ENCODE data around the gene CNTFR. TPM values are rescaled to one million over a fixed set of nuclear protein-coding genes. Genes with fewer than 3 reads are reported as not detected.

Gene CNTFR
- total RNA-seq, 2 experiments from 2014 or later = not detected

DNA sequence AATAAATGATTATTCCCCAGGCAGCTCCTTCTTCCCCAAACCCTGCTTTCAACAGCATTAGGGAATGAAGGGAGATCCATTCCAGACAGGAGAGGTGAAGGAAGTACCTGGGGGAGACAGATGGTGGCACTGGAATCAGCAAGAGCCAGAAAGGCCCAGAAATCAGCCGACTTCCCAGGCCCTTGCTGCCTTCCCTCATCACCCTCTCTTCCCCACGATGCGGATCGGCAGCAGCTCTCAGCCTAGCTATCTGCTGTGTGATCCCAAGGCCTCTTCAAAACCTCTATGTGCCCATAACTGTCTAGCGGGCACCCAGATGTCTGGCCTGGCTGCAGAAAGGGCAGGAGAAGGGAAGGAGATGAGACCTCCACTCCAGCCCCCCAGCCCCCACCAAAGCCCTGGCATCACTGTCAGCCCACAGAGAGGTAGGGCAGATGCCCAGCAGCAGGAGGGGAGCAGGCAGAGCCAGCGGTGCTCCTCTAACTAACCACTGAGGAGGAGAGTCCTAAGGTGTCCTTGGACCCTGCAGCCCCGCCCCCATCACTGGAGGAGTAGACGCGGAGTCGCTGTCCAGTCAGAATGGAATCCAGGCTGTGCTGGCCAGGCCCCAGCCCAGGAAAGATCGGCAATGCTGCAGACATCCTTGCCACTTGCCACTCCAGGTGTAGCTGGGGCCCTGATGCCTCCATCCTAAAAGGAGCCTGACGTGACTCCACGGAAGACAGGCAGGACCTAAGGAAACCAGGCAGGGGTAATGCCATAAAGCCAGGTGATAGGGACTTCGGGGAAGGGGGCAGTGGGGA is 12.7 kb downstream of the CNTFR start:
- ChIA-PET CTCF (interaction anchor here (0.6 to 1.9 kb wide), 6 partner anchors 14 to 725 kb away, joined by 3 to 7 read pairs (median 4); no protein-coding TSS in a partner anchor), POLR2A (interaction anchor here (0.5 kb wide), 1 partner anchor 10 kb away, joined by 3 read pairs; no protein-coding TSS in a partner anchor)
- no peak overlapping the region for H3K27ac Mint-ChIP-seq
- no peak for ATAC-seq
- H3K36me3 Mint-ChIP-seq (ENCODE audit: low read depth) = no peaks in the 10 kb centered on the region
- H3K27me3 Mint-ChIP-seq = peaks cover 45% of the 10 kb centered on the region
- peaks cover 9% of the 10 kb centered on the region for H3K4me1 Mint-ChIP-seq
- intact Hi-C loops (cut with DNase I, micrococcal nuclease) = no loop called here
- no peak overlapping the region for H3K4me3 Mint-ChIP-seq
- DNase-seq = no peak
- no peaks in the 10 kb centered on the region for H3K9me3 Mint-ChIP-seq (ENCODE audit: low read depth)

DNA sequence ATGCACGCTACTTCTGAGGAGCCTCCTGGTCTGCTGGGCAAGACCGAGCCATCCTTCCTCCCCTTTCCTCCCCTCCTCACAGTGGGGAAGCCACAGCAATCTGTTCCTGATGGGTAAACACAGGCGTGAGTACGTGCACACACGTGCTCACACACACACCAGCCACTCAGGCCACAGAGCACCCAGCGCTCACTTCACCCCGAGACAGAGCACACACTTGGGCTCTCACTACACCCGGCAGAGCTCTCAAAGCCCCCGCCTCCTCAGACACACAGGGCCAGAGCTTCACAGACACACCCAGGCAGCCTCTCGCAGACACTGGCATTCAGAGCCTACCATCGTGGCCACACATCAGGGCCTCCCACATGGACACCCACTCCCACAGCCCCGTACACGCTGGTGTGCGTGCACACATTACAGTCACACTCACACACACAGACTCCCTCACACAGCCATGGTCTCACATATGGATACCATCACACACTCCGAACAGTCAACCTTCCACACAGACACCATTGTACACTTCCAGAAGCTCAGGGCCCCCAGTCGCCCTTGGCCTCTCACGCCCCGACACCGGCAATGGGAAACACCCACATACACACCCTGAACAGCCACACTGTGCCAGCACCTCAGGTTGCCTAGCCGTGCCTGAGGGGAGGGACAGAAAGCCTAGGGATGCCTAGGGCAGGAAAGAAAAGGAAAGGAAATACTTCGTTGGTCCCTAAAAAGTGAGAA is 13.5 kb downstream of the CNTFR start:
- H3K4me1 Mint-ChIP-seq = peaks cover 9% of the 10 kb centered on the region
- H3K4me3 Mint-ChIP-seq = no peak overlapping the region
- POLR2A ChIA-PET = interaction anchor here (0.5 kb wide), 1 partner anchor 9 kb away, joined by 3 read pairs; no protein-coding TSS in a partner anchor

DNA sequence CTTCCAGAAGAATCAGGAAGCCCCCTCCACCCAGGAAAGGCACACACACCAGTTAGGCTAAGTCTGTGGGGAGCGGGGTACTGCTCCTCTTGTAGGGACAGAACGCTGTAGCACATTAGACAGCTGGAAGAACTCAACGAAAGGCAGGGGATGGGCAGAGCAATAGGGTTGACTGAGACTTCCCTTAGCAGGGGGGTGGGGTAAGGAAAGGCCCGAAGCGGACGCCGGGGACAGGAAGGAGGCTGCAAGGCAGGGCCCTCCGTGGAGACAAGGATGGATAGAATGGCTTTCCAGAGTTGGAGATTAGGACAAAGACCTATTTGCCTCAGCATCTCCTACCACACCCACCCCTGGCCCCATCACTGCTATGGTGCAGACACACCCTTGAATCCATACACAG is 14.3 kb downstream of the CNTFR start:
- ChIA-PET CTCF (interaction anchor here (1.1 kb wide), 1 partner anchor 48 kb away, joined by 4 read pairs; no protein-coding TSS in a partner anchor), POLR2A (no interaction called here)
- Mint-ChIP-seq H3K27ac (no peak overlapping the region), H3K36me3 (ENCODE audit: low read depth) (no peaks in the 10 kb centered on the region), H3K27me3 (peaks cover 32% of the 10 kb centered on the region), H3K4me1 (peaks cover 9% of the 10 kb centered on the region), H3K9me3 (ENCODE audit: low read depth) (no peaks in the 10 kb centered on the region), H3K4me3 (no peak overlapping the region)
- no peak for ATAC-seq
- no peak for DNase-seq
- intact Hi-C loops (cut with DNase I, micrococcal nuclease) = no loop called here

More for the DNA sequence above, 13.5 kb downstream of the CNTFR start:
- no peaks in the 10 kb centered on the region for H3K36me3 Mint-ChIP-seq (ENCODE audit: low read depth)
- H3K27ac Mint-ChIP-seq = no peak overlapping the region
- CTCF ChIA-PET = interaction anchor here (0.7 to 1.9 kb wide), 5 partner anchors 23 to 724 kb away, joined by 3 to 4 read pairs (median 4); no protein-coding TSS in a partner anchor
- no peaks in the 10 kb centered on the region for H3K9me3 Mint-ChIP-seq (ENCODE audit: low read depth)
- peaks cover 39% of the 10 kb centered on the region for H3K27me3 Mint-ChIP-seq
- ATAC-seq (no peak), DNase-seq (no peak)
- intact Hi-C loops (cut with DNase I, micrococcal nuclease) = no loop called here

DNA sequence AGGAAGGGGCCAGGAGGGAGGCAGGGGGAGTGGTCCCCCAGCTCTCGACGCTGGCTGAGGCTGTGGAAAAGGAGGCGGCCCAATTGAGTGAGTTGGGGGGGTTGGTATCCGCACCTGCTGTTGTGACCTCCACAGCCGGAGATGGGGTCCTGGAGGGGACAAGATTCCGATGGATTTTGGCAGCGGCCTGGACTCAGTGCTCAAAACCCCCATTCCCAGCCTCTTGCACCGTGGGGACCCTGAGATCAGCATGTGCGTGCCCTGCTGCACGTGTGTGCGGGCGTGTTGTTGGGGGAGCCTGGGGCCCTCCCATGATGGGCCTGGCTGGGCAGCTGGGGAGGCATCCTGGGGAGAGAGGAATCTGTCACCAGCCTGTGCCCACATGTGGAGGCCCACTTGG is 15.0 kb downstream of the CNTFR start:
- Mint-ChIP-seq H3K9me3 (ENCODE audit: low read depth) (no peaks in the 10 kb centered on the region), H3K27me3 (peaks cover 30% of the 10 kb centered on the region), H3K4me3 (no peak overlapping the region), H3K4me1 (peaks cover 9% of the 10 kb centered on the region), H3K27ac (no peak overlapping the region), H3K36me3 (ENCODE audit: low read depth) (no peaks in the 10 kb centered on the region)
- ChIA-PET POLR2A (no interaction called here), CTCF (no interaction called here)
- DNase-seq (no peak), ATAC-seq (no peak)
- intact Hi-C loops (cut with DNase I, micrococcal nuclease) = no loop called here

DNA sequence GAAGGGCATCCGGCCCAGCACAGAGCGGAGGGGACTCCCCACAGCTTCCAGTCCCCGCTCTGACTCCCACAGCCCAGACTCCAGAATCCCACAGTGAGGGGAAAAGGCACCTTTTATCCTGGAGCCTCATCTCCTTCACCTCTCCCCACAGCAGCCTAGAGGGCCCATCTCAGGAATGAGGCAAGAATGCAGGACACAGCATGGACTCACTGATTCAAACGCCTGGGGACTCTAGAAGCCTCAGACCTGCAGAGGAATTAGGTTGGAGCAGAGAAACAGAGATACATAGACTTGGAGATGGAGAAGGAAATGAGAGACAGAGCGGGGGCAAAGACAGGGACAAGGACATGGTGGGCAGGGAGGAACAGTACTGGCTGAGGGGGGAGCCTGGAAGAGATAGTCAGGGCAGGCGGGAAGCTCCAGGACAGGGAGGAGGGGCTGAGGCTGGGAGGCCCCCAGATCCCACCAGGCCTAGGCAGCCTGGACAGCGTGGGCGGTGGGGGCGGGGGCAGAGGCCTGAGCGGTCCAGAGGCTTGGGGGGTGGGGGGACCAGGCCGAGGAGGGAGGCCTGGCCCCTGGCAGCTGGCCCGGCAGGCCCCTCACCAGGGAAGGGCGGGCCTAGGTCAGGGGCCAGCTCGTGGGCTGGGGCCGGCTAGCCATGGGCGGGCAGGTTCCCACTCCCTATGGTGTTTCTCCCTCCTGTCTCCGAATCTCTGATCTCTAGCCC is 15.8 kb downstream of the CNTFR start:
- ATAC-seq (no peak), DNase-seq (no peak)
- intact Hi-C loops (cut with DNase I, micrococcal nuclease) = no loop called here
- Mint-ChIP-seq H3K9me3 (ENCODE audit: low read depth) (no peaks in the 10 kb centered on the region), H3K27ac (no peak overlapping the region), H3K36me3 (ENCODE audit: low read depth) (no peaks in the 10 kb centered on the region), H3K27me3 (peaks cover 23% of the 10 kb centered on the region), H3K4me1 (peaks cover 6% of the 10 kb centered on the region), H3K4me3 (no peak overlapping the region)
- ChIA-PET CTCF (no interaction called here), POLR2A (no interaction called here)

DNA sequence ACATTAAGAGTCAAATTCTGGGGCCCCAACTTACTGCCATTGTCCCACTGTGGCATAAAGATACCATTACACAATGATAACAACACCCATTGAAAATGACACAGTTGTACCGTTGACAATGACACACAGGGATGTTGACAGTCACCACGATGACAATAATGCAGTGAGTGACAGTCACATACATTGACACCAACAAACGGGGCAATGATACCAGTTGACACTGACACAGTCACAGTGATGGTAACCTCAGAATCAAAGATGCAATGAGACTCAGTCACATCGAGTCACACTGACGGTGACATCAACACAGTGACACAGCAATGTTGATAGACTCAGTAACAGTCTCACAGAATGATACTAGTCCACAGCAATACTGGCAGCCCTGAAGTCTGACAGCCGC is 16.9 kb downstream of the CNTFR start:
- H3K4me1 Mint-ChIP-seq = peaks cover 5% of the 10 kb centered on the region
- no peaks in the 10 kb centered on the region for H3K36me3 Mint-ChIP-seq (ENCODE audit: low read depth)

DNA sequence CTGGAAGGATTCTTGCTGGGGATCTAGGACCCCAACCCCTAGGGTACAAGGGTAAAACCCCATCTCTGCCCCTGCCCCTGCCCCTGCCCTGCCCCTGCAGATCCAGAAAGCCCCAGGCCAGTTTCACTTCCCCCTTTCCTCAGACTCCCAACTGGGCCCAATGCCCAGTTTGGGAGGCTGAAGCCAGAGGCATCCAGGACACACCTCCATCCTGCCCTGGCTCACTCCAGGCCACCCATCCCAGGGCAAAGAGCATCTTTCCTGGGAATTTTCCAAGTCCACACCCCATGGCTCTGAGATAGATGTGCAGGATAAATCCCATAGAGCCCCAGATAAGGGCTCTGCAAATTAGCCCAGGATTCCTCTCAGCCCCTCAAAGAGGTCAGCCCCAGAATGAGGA is 17.4 kb downstream of the CNTFR start:
- CTCF ChIA-PET = interaction anchor here (0.6 kb wide), 1 partner anchor 1090 kb away, joined by 3 read pairs; no protein-coding TSS in a partner anchor
- H3K27ac Mint-ChIP-seq = no peak overlapping the region

More for the DNA sequence above, 16.9 kb downstream of the CNTFR start:
- CTCF ChIA-PET = no interaction called here
- ATAC-seq (peak; percentile 82), DNase-seq (no peak)
- intact Hi-C loops (cut with DNase I, micrococcal nuclease) = no loop called here
- Mint-ChIP-seq H3K9me3 (ENCODE audit: low read depth) (no peaks in the 10 kb centered on the region), H3K27ac (no peak overlapping the region), H3K27me3 (peaks cover 20% of the 10 kb centered on the region), H3K4me3 (no peak overlapping the region)
- POLR2A ChIA-PET = no interaction called here

DNA sequence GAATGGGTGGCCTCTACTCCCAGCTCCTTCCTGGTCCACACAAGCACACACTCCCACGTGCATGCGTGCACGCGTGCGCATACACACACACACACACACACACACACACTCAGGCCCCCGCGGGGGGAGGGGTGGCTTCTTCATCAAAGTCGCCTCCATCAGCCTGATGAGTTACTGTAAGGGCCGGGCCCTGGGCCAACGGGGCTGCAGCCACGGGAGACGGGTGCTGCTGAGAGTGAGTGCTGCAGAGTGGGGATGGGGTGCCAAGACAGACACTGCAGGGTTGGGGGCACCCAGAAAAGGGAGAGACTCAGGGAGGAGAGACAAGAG is 18.1 kb downstream of the CNTFR start:
- Mint-ChIP-seq H3K36me3 (ENCODE audit: low read depth) (no peaks in the 10 kb centered on the region), H3K27me3 (peaks cover 21% of the 10 kb centered on the region), H3K4me3 (no peak overlapping the region), H3K4me1 (no peaks in the 10 kb centered on the region), H3K27ac (no peak overlapping the region), H3K9me3 (ENCODE audit: low read depth) (no peaks in the 10 kb centered on the region)
- ChIA-PET CTCF (interaction anchor here (0.6 to 1.5 kb wide), 4 partner anchors 20 to 1603 kb away, joined by 3 to 9 read pairs (median 4); no protein-coding TSS in a partner anchor), POLR2A (interaction anchor here (0.6 kb wide), 1 partner anchor 465 kb away, joined by 3 read pairs; no protein-coding TSS in a partner anchor)
- ATAC-seq (no peak), DNase-seq (no peak)
- intact Hi-C loops (cut with DNase I, micrococcal nuclease) = no loop called here

More for the DNA sequence above, 17.4 kb downstream of the CNTFR start:
- Mint-ChIP-seq H3K4me3 (no peak overlapping the region), H3K9me3 (ENCODE audit: low read depth) (no peaks in the 10 kb centered on the region), H3K4me1 (no peaks in the 10 kb centered on the region), H3K27me3 (peaks cover 17% of the 10 kb centered on the region), H3K36me3 (ENCODE audit: low read depth) (no peaks in the 10 kb centered on the region)
- intact Hi-C loops (cut with DNase I, micrococcal nuclease) = no loop called here
- DNase-seq (no peak), ATAC-seq (no peak)
- POLR2A ChIA-PET = no interaction called here

DNA sequence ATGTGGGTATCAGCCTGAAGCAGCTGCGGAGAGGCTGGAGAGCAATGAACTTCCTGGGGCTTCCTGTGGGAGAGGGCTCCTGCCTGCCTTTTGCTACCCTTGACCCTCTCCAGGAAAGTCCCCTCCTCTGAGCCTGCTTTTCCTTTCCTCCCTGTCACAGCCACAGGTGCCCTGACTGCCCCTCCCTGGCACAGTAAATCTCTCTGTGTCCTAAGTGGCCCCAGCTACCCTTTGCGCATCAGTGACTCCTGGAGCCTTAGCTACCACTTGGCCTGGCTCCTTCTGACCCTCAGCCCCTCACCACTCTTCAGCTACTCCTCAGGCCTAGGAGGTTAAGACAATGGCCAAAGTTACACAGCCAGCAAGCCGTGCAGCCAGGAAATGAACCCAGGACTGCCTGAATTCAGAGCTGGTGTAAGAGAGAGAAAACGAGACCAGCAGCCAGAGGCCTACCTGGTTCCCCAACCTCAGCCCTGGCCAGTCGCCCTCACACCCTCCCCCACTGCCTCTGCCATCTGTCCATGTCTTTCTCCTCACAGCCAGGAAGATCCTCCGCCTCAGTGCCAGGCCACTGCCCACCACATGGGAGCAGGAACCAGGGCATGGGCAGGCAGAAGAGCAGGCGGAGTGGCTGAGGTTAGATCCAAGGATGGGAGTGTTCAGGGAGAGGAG is 18.6 kb downstream of the CNTFR start:
- intact Hi-C loops (cut with DNase I, micrococcal nuclease) = no loop called here
- ATAC-seq (no peak), DNase-seq (no peak)
- ChIA-PET CTCF (interaction anchor here (0.6 to 1.5 kb wide), 4 partner anchors 21 to 1603 kb away, joined by 3 to 9 read pairs (median 4); no protein-coding TSS in a partner anchor), POLR2A (interaction anchor here (0.6 kb wide), 1 partner anchor 464 kb away, joined by 3 read pairs; no protein-coding TSS in a partner anchor)
- H3K27me3 Mint-ChIP-seq = peaks cover 16% of the 10 kb centered on the region
- H3K4me1 Mint-ChIP-seq = no peaks in the 10 kb centered on the region
- no peaks in the 10 kb centered on the region for H3K9me3 Mint-ChIP-seq (ENCODE audit: low read depth)
- H3K4me3 Mint-ChIP-seq = no peak overlapping the region
- H3K36me3 Mint-ChIP-seq (ENCODE audit: low read depth) = no peaks in the 10 kb centered on the region
- no peak overlapping the region for H3K27ac Mint-ChIP-seq

DNA sequence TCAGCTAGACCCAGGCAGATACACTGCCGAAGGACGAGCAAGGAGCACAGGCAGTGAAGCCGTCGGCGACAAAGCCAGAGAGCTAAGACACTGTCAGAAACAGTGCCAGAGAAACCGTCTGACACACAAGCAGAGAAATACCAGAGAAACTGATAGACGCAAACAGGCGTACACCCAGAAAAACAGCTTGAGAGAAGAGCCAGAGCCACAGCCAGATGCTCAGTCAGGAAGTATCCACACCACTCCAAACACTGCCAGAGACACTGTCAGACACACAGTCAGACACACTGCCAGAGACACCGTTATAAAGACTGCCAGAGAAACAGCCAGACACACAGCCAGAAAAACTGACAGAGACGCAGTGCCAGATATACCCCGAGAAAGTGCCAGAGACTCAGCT is 19.1 kb downstream of the CNTFR start:
- H3K27me3 Mint-ChIP-seq = peaks cover 13% of the 10 kb centered on the region
- ChIA-PET POLR2A (no interaction called here), CTCF (interaction anchor here (0.9 to 1.5 kb wide), 3 partner anchors 21 to 166 kb away, joined by 3 to 9 read pairs (median 5); no protein-coding TSS in a partner anchor)
- intact Hi-C loops (cut with DNase I, micrococcal nuclease) = no loop called here
- no peaks in the 10 kb centered on the region for H3K4me1 Mint-ChIP-seq
- DNase-seq (no peak), ATAC-seq (no peak)
- no peak overlapping the region for H3K4me3 Mint-ChIP-seq
- H3K27ac Mint-ChIP-seq = no peak overlapping the region
- no peaks in the 10 kb centered on the region for H3K9me3 Mint-ChIP-seq (ENCODE audit: low read depth)
- H3K36me3 Mint-ChIP-seq (ENCODE audit: low read depth) = no peaks in the 10 kb centered on the region

DNA sequence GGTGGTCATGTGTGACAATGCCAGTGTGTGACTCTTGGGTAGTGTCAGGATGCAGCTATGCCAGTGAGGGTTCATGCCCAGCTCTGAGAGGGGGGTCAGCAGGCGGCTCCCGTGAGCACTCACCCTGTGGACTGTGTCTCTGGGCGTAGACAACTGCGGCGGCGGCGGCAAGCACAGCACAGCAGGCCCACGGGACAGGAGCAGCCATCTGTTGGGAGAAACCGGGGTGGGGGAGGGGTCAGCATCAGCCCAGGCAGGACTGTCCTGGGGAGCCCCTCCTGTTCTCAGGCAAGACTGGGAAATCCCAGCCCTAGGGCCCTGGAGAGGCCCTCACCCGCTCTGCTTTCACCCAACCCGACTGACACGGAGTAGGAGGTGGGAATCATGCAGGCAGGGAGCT is 20.8 kb downstream of the CNTFR start:
- Mint-ChIP-seq H3K4me1 (no peaks in the 10 kb centered on the region), H3K36me3 (ENCODE audit: low read depth) (no peaks in the 10 kb centered on the region), H3K27ac (no peak overlapping the region), H3K27me3 (peaks cover 14% of the 10 kb centered on the region), H3K9me3 (ENCODE audit: low read depth) (no peaks in the 10 kb centered on the region), H3K4me3 (no peak overlapping the region)
- ChIA-PET CTCF (interaction anchor here (0.6 to 1.4 kb wide), 2 partner anchors 21 to 68 kb away, joined by 3 to 5 read pairs; no protein-coding TSS in a partner anchor), POLR2A (no interaction called here)
- intact Hi-C loops (cut with DNase I, micrococcal nuclease) = no loop called here
- DNase-seq (no peak), ATAC-seq (no peak)

Measured in activated CD4-positive, alpha-beta T cell treated with anti-CD3 and anti-CD28 coated beads for 36 hours (primary cell).